ENCODE results near the gene NECAB3. TPM values are rescaled to one million over a fixed set of nuclear protein-coding genes. Genes with fewer than 3 reads are reported as not detected.

NECAB3 gene
- 10 to 100 TPM; 12.7 to 14.3 TPM for total RNA-seq

GRCh38 chr20:33674294-33675135, at the start of gene NECAB3:
Gene NECAB3 (minus strand): TSS chr20:33674428. CDS start chr20:33674352, 76 bp downstream.
- no peaks in the 10 kb centered on the region for H3K27me3 Mint-ChIP-seq (ENCODE audit: low read depth)
- peak; percentile 56 for DNase-seq
- intact Hi-C loops (cut with micrococcal nuclease), result loop anchor here (1.0 kb wide), 2 partner anchors 11 to 12 kb away; partner anchors contain the start of gene E2F1
- peaks cover 30% of the 10 kb centered on the region for H3K36me3 Mint-ChIP-seq (ENCODE audit: low read depth)
- H3K27ac Mint-ChIP-seq, result peak within 1 kb of the TSS; percentile 52
- H3K4me1 Mint-ChIP-seq (ENCODE audit: low read depth), result peaks cover 29% of the 10 kb centered on the region
- CTCF ChIA-PET, result interaction anchor here (0.6 to 0.8 kb wide), 2 partner anchors 54 to 115 kb away, joined by 3 read pairs; no protein-coding TSS in a partner anchor
- no peaks in the 10 kb centered on the region for H3K9me3 Mint-ChIP-seq
- peak within 1 kb of the TSS; percentile 82 for H3K4me3 Mint-ChIP-seq

- Mint-ChIP-seq H3K4me1 (ENCODE audit: low read depth) (peaks cover 21% of the 10 kb centered on the region), H3K27me3 (ENCODE audit: low read depth) (no peaks in the 10 kb centered on the region), H3K4me3 (peak overlapping the region; percentile 79), H3K27ac (no peak overlapping the region), H3K36me3 (ENCODE audit: low read depth) (no peaks in the 10 kb centered on the region), H3K9me3 (no peaks in the 10 kb centered on the region)
- DNase-seq, result no peak
- CTCF ChIA-PET, result interaction anchor here (0.6 to 1.4 kb wide), 2 partner anchors 53 to 277 kb away, joined by 3 to 4 read pairs; no protein-coding TSS in a partner anchor
- intact Hi-C loops (cut with micrococcal nuclease), result loop anchor here (2.0 kb wide), 1 partner anchor 59 kb away; the partner anchor contains the start of gene C20orf144
Measured at GRCh38 chr20:33721391-33722140, 47.3 kb upstream of the NECAB3 start.

DNA sequence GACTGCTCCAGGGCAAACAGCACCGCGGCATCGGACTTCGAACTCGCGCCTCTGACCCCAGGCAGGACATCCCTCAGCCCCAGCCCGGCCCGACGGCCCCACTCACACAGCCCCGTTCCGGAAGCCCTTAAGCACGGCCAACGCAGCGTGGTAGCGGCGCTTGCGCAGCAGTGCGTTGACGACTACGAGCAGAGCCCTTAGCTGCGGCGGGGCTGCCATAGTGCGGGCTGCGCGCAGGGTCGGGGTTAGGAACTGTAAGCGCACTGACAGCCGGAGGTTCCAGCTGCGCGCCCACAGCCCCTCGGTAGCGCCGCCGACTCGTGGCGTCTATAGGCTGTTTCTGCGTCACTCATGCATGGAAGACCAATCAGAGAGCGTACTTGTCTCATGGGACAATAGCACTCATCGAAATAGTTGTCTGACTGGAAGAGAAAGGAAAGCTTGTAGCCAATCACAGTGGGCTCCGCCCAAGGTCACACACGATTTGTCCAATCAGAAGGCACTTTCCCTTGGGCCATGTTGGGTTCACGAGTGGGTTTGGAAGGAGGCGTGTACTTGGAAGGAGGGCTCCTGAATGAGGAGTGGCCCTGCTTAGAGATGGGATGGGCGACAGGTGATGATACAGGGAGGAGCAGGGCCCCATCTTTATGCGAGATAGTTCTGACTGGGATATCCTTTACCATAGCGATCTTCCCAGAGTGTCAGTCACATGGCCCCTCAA, 45.9 kb upstream of the NECAB3 start, which contains the start of gene PXMP4:
PXMP4 (minus strand) TSS at position 322 of the 721 bp plus-strand sequence; CDS start at position 219, 103 bp downstream.
- no peaks in the 10 kb centered on the region for H3K9me3 Mint-ChIP-seq
- intact Hi-C loops (cut with micrococcal nuclease), result loop anchor here (1.0 to 2.0 kb wide), 8 partner anchors 11 to 319 kb away; partner anchors contain the start of genes C20orf144, CDK5RAP1, CHMP4B and E2F1
- CTCF ChIA-PET, result interaction anchor here (1.4 kb wide), 2 partner anchors 12 to 52 kb away, joined by 4 read pairs; partner anchors contain the start of gene ZNF341
- peaks cover 21% of the 10 kb centered on the region for H3K4me1 Mint-ChIP-seq (ENCODE audit: low read depth)
- peaks cover 3% of the 10 kb centered on the region for H3K36me3 Mint-ChIP-seq (ENCODE audit: low read depth)
- peak within 1 kb of the TSS; percentile 79 for H3K4me3 Mint-ChIP-seq
- peak within 1 kb of the TSS; percentile 76 for H3K27ac Mint-ChIP-seq
- DNase-seq, result peak; percentile 95
- no peaks in the 10 kb centered on the region for H3K27me3 Mint-ChIP-seq (ENCODE audit: low read depth)

DNA sequence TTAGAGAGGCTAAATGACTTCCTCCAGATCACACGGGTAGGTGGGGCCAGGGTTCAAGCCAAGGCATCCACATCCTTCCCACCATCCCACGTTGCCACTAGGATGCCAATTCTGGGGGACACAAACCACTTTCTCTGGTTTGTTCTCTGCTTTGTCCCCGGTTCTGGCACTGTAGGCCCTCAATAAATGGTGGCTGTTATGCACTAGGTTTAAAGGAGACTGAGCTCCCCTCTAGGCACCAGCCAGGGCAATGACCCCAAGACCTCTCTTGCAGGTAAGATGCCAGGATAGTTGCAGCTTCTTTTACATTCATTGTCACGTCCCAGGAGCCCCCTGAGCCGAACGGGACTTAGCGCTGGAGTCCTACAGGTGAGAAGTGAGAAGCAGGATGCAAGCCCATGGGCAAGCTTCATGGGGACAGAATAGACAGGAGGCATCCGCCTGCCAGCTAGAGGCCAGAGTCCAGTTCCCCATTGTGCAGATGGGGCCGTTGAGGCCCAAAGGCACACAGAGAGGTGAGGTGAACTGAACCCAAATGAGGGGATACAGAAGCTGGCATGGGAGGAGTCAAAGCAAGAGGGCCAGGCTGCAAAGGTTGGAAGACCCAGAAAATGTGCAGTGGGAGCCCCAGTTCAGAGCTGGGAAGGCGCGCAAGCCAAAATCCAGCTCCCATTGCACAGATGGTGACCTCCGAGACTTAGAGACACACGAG, 45.2 kb upstream of the NECAB3 start:
- H3K9me3 Mint-ChIP-seq, result no peaks in the 10 kb centered on the region
- DNase-seq, result peak; percentile 26
- no peaks in the 10 kb centered on the region for H3K27me3 Mint-ChIP-seq (ENCODE audit: low read depth)
- H3K4me3 Mint-ChIP-seq, result peak overlapping the region; percentile 79
- intact Hi-C loops (cut with micrococcal nuclease), result no loop called here
- CTCF ChIA-PET, result interaction anchor here (1.4 kb wide), 1 partner anchor 13 kb away, joined by 4 read pairs; the partner anchor contains the start of gene ZNF341
- peak overlapping the region; percentile 73 for H3K27ac Mint-ChIP-seq
- H3K36me3 Mint-ChIP-seq (ENCODE audit: low read depth), result peaks cover 3% of the 10 kb centered on the region
- H3K4me1 Mint-ChIP-seq (ENCODE audit: low read depth), result peaks cover 21% of the 10 kb centered on the region

- CTCF ChIA-PET, result no interaction called here
Measured at GRCh38 chr20:33716498-33716897, 42.3 kb upstream of the NECAB3 start.

DNA sequence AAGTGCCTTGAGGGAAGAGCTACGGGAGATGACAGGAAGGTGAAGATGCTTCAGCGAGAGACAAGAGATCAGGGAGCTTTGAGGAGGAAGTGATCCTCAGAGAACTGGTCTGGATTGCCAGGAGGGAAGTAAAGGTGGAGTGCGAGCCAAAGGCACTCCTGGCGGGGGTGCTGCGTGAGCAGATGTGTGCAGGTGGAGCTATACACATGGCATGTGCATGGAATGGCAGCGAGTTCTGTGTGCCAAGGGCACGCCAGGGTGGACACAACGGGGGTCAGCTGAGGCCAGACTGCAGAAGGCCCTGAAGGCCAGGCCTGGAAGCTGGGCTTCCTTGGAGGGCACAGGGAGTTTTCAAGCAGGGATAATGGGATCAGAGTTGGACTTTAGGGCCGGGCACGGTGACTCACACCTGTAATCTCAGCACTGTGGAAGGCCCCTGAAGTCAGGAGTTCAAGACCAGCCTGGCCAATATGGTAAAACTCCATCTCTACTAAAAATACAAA, 39.7 kb upstream of the NECAB3 start:
- DNase-seq, result no peak
- Mint-ChIP-seq H3K4me3 (no peak overlapping the region), H3K36me3 (ENCODE audit: low read depth) (peaks cover 8% of the 10 kb centered on the region), H3K4me1 (ENCODE audit: low read depth) (peaks cover 9% of the 10 kb centered on the region), H3K9me3 (no peaks in the 10 kb centered on the region), H3K27me3 (ENCODE audit: low read depth) (no peaks in the 10 kb centered on the region), H3K27ac (no peak overlapping the region)
- intact Hi-C loops (cut with micrococcal nuclease), result no loop called here
- CTCF ChIA-PET, result interaction anchor here (0.7 to 1.0 kb wide), 2 partner anchors 10 to 13 kb away, joined by 3 to 4 read pairs; no protein-coding TSS in a partner anchor

More at GRCh38 chr20:33716498-33716897, 42.3 kb upstream of the NECAB3 start:
- DNase-seq, result no peak
- H3K27ac Mint-ChIP-seq, result no peak overlapping the region
- intact Hi-C loops (cut with micrococcal nuclease), result no loop called here
- H3K27me3 Mint-ChIP-seq (ENCODE audit: low read depth), result no peaks in the 10 kb centered on the region
- H3K4me1 Mint-ChIP-seq (ENCODE audit: low read depth), result peaks cover 21% of the 10 kb centered on the region
- H3K36me3 Mint-ChIP-seq (ENCODE audit: low read depth), result peaks cover 7% of the 10 kb centered on the region
- no peaks in the 10 kb centered on the region for H3K9me3 Mint-ChIP-seq
- no peak overlapping the region for H3K4me3 Mint-ChIP-seq

DNA sequence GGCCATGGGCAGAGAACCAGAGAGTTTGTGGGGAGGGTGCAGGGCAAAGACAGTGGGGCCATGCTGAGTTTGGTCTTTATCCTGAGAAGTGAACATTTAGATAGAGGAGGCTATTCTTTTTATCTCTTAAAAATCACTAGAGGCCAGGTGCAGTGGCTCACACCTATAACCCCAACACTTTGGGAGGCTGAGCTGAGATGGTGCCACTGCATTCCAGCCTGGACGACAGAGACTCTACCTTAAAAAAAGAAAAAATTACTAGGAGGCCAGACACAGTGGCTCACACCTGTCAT, 37.2 kb upstream of the NECAB3 start:
- Mint-ChIP-seq H3K27ac (no peak overlapping the region), H3K4me3 (no peak overlapping the region), H3K4me1 (ENCODE audit: low read depth) (peaks cover 3% of the 10 kb centered on the region), H3K9me3 (no peaks in the 10 kb centered on the region), H3K27me3 (ENCODE audit: low read depth) (no peaks in the 10 kb centered on the region), H3K36me3 (ENCODE audit: low read depth) (peaks cover 8% of the 10 kb centered on the region)
- DNase-seq, result no peak
- CTCF ChIA-PET, result no interaction called here
- intact Hi-C loops (cut with micrococcal nuclease), result no loop called here

DNA sequence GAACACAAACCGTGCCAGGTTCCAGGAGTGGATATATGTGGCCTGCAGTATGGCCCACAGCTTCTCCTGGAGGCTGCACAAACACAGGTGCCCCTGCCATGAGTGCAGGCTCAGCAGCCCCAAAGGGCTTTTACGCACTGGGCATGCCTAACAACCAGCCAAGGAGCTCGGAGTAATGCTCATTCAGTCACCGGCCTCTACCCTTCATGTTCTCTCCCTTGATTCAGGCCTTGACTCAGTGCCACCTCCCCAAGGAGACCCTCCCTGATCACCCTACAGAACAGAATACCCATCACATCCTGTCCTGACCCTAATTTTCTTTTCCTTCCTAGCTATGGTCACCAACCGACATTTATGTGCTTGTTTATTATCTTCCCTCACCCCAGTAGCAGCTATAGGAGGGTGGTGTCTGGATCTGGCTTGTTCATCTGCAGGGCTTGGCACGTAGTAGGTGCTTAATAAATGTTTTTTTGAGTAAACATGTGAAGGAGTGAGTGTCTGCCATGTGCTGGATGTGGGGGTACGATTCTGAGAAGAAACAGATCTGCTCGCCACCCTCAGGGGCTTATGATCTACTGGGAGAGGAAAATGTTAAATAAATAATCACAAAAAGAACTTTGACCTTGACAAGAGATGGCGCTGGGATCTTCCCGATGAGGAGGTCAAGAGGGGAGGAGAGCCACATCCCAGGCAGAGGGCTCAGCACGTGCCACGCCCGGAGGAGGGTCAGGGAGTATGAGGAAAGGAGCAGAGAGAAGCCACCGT, 36.6 kb upstream of the NECAB3 start:
- Mint-ChIP-seq H3K4me1 (ENCODE audit: low read depth) (peaks cover 3% of the 10 kb centered on the region), H3K36me3 (ENCODE audit: low read depth) (peaks cover 5% of the 10 kb centered on the region), H3K4me3 (no peak overlapping the region), H3K9me3 (no peaks in the 10 kb centered on the region), H3K27ac (no peak overlapping the region), H3K27me3 (ENCODE audit: low read depth) (no peaks in the 10 kb centered on the region)
- intact Hi-C loops (cut with micrococcal nuclease), result no loop called here
- CTCF ChIA-PET, result interaction anchor here (0.6 kb wide), 1 partner anchor 256 kb away, joined by 3 read pairs; no protein-coding TSS in a partner anchor
- DNase-seq, result no peak

- no peak overlapping the region for H3K4me3 Mint-ChIP-seq
- no peaks in the 10 kb centered on the region for H3K9me3 Mint-ChIP-seq
- no peak overlapping the region for H3K27ac Mint-ChIP-seq
- peaks cover 5% of the 10 kb centered on the region for H3K36me3 Mint-ChIP-seq (ENCODE audit: low read depth)
- H3K27me3 Mint-ChIP-seq (ENCODE audit: low read depth), result no peaks in the 10 kb centered on the region
- intact Hi-C loops (cut with micrococcal nuclease), result no loop called here
- DNase-seq, result no peak
- CTCF ChIA-PET, result interaction anchor here (0.6 to 0.9 kb wide), 2 partner anchors 206 to 255 kb away, joined by 3 to 4 read pairs; no protein-coding TSS in a partner anchor
- peaks cover 3% of the 10 kb centered on the region for H3K4me1 Mint-ChIP-seq (ENCODE audit: low read depth)
Measured at GRCh38 chr20:33709905-33710541, 35.8 kb upstream of the NECAB3 start.

DNA sequence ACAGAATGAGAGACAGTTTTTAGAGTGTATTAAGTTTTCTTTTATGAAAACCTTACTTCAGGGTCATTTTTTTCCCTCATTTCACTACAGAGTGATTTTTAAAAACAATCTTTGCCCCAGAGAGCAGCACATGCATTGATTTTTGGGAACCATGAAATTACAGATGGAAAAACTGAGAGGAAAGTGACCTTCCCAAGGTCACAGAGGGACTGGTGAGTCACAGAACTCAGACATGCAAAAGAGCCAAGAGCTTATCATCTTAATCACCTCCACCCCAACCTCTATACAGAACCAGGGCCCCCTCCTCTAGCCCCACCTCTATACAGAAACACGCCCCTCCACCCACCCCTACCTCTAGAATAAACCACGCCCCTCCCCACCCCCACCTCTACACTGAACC, 35.2 kb upstream of the NECAB3 start:
- Mint-ChIP-seq H3K36me3 (ENCODE audit: low read depth) (peaks cover 5% of the 10 kb centered on the region), H3K4me3 (no peak overlapping the region), H3K27ac (no peak overlapping the region), H3K4me1 (ENCODE audit: low read depth) (peaks cover 3% of the 10 kb centered on the region), H3K27me3 (ENCODE audit: low read depth) (no peaks in the 10 kb centered on the region), H3K9me3 (no peaks in the 10 kb centered on the region)
- intact Hi-C loops (cut with micrococcal nuclease), result no loop called here
- no peak for DNase-seq
- CTCF ChIA-PET, result interaction anchor here (0.9 kb wide), 1 partner anchor 206 kb away, joined by 4 read pairs; no protein-coding TSS in a partner anchor
